ENCODE data around the gene KCNQ5.
"Not testable (repeated sequence)": the region's sequence is repeated elsewhere in the genome, so short reads cannot be mapped to it uniquely, and the experiment has no call there.

The KCNQ5 gene

GRCh38 chr6:73233971-73234370, 612.1 kb downstream of the KCNQ5 start:
- DNase-seq (ENCODE audit: low read depth in 4 of 4, low spot score in 1 of 4) = not testable (repeated sequence)

- DNase-seq (ENCODE audit: low read depth in 4 of 4, low spot score in 1 of 4) = no peak
Observed at GRCh38 chr6:73234733-73235132, 612.9 kb downstream of the KCNQ5 start.

GRCh38 chr6:73236144-73236750, 614.4 kb downstream of the KCNQ5 start:
- DNase-seq (ENCODE audit: low read depth in 4 of 4, low spot score in 1 of 4) = no peak

GRCh38 chr6:73240730-73241129, 618.9 kb downstream of the KCNQ5 start:
- DNase-seq (ENCODE audit: low read depth in 4 of 4, low spot score in 1 of 4) = no peak

- DNase-seq (ENCODE audit: low read depth in 4 of 4, low spot score in 1 of 4) = no peak
Observed at GRCh38 chr6:73242001-73242400, 620.1 kb downstream of the KCNQ5 start.
